K562 (cell line): ENCODE results near the gene MTIF3.

Experiments used
- BHLHE40 ChIP-seq: IDR thresholded peaks from 2 replicates; pipeline ENCODE4 v1.6.1; 2011; ENCODE audit warnings: low read length, improper control_type of control experiment
- CEBPG ChIP-seq, 3 experiments: fragments of 200-800 bp in 1 of 3; sonication (Bioruptor generic) in 1 of 3; sonication (generic) in 1 of 3; formaldehyde crosslinking in 1 of 3; IDR thresholded peaks in 2 of 3; conservative IDR thresholded peaks in 1 of 3; 2 replicates each; pipeline versions ENCODE4 v1.6.1 to v1.8.0; 2016 to 2022; ENCODE audit warnings: missing compliant biosample characterization in 2 of 3, missing genetic modification characterization in 2 of 3, mild to moderate bottlenecking in 1 of 3, missing genetic modification reagents in 1 of 3
- COPS2 ChIP-seq: fragments of 450-650 bp; conservative IDR thresholded peaks from 2 replicates; pipeline ENCODE4 v1.6.1; 2016; ENCODE audit warnings: mild to moderate bottlenecking, moderate library complexity
- CTCF ChIP-seq, 3 experiments: IDR thresholded peaks in 2 of 3; conservative IDR thresholded peaks in 1 of 3; 2 replicates each; pipeline ENCODE4 v1.5.1; 2011 to 2012; ENCODE audit warnings: low read length in 3 of 3, mild to moderate bottlenecking in 3 of 3, control low read depth in 2 of 3, improper control_type of control experiment in 1 of 3, inconsistent platforms in 1 of 3, low read depth in 1 of 3, mixed read lengths in 1 of 3, moderate library complexity in 1 of 3; ENCODE audit not compliant: insufficient read depth in 2 of 3
- HDAC2 ChIP-seq: fragments of 450-650 bp; IDR thresholded peaks from 2 replicates; pipeline ENCODE4 v1.6.1; 2016; ENCODE audit warnings: mild to moderate bottlenecking
- HDAC6 ChIP-seq: IDR thresholded peaks from 2 replicates; pipeline ENCODE4 v1.6.1; 2012; ENCODE audit warnings: low read depth, mild to moderate bottlenecking, control low read depth, inconsistent platforms, low read length, moderate library complexity
- KAT8 ChIP-seq: fragments of 450-650 bp; IDR thresholded peaks from 2 replicates; pipeline ENCODE4 v1.6.1; 2016; ENCODE audit warnings: low read depth, mild to moderate bottlenecking
- PBX2 ChIP-seq, 2 experiments: IDR thresholded peaks in 1 of 2; conservative IDR thresholded peaks in 1 of 2; 2 replicates each; pipeline ENCODE4 v1.6.1; 2016; ENCODE audit warnings: low read depth in 2 of 2, mild to moderate bottlenecking in 1 of 2, missing compliant biosample characterization in 1 of 2, missing genetic modification characterization in 1 of 2, moderate library complexity in 1 of 2
- POLR2AphosphoS2 ChIP-seq: IDR thresholded peaks from 2 replicates; pipeline ENCODE4 v1.6.1; 2012; ENCODE audit warnings: low read length, improper control_type of control experiment
- ZNF12 ChIP-seq: sonication (generic); formaldehyde crosslinking; IDR thresholded peaks from 2 replicates; pipeline ENCODE4 v1.4.0; 2020; ENCODE audit warnings: mild to moderate bottlenecking, missing genetic modification reagents
- ZNF217 ChIP-seq: sonication (generic); formaldehyde crosslinking; IDR thresholded peaks from 2 replicates; pipeline ENCODE4 v1.8.0; 2022; ENCODE audit warnings: mild to moderate bottlenecking, missing genetic modification reagents
- ZNF3 ChIP-seq: fragments of 250-450 bp; sonication (Bioruptor Pico); IDR thresholded peaks from 2 replicates; pipeline ENCODE4 v1.5.0; 2021; ENCODE audit warnings: mild to moderate bottlenecking, moderate library complexity
- ZNF696 ChIP-seq: fragments of 250-450 bp; sonication (Bioruptor Pico); conservative IDR thresholded peaks from 2 replicates; pipeline ENCODE4 v1.4.0; 2020; ENCODE audit warnings: mild to moderate bottlenecking, moderate library complexity

- TF ChIP-seq ZNF3 (no peak), ZNF696 (no peak), CTCF (IDR thresholded peaks at IDR 0.05 in 2 of 3, conservative IDR thresholded peaks at IDR 0.05 in 1 of 3; ENCODE audit: insufficient read depth in 2 of 3, low read depth in 1 of 3, low read length in 3 of 3) (no peak), ZNF217 (CRISPR knock-in tag) (no peak), ZNF12 (CRISPR knock-in tag) (no peak), COPS2 (no peak), CEBPG (CRISPR knock-in tag; IDR thresholded peaks at IDR 0.05) (no peak), CEBPG (tag; conservative IDR thresholded peaks at IDR 0.05 in 1 of 2, IDR thresholded peaks at IDR 0.05 in 1 of 2) (no peak), BHLHE40 (no peak), HDAC2 (no peak), POLR2AphosphoS2 (no peak), PBX2 (CRISPR knock-in tag; IDR thresholded peaks at IDR 0.05; ENCODE audit: low read depth) (no peak), PBX2 (tag; conservative IDR thresholded peaks at IDR 0.05; ENCODE audit: low read depth) (no peak), KAT8 (no peak), HDAC6 (no peak)
Measured at GRCh38 chr13:27411341-27411740, 39.0 kb downstream of the MTIF3 start.
